Brain microvascular endothelial cell (primary cell): ENCODE measurements around the gene FSTL4.

Source experiments
- DNase-seq: peaks from one replicate; pipeline ENCODE4 v3.0.0-alpha.2; 2020
- H3K27ac ChIP-seq: fragments of 250-450 bp; sonication (Bioruptor Pico); 2 replicates; pipeline ENCODE4 v1.5.1; 2020; ENCODE audit warnings: mild to moderate bottlenecking, moderate library complexity
- H3K27me3 ChIP-seq: fragments of 250-450 bp; sonication (Bioruptor Pico); replicated peaks from 2 replicates; pipeline ENCODE4 v1.5.1; 2020; ENCODE audit warnings: mild to moderate bottlenecking
- H3K36me3 ChIP-seq: fragments of 250-450 bp; sonication (Bioruptor Pico); replicated peaks from 2 replicates; pipeline ENCODE4 v1.5.1; 2020; ENCODE audit warnings: mild to moderate bottlenecking
- H3K4me3 ChIP-seq: 2 replicates; pipeline ENCODE4 v1.5.1; 2011; ENCODE audit warnings: low read depth, mild to moderate bottlenecking, control low read depth, low read length, moderate library complexity
- CTCF ChIP-seq: IDR thresholded peaks from 2 replicates; pipeline ENCODE4 v1.5.1; 2011; ENCODE audit warnings: low read depth, mild to moderate bottlenecking, moderate library complexity, low read length, control low read depth, inconsistent platforms; ENCODE audit errors: missing control alignments
- in situ Hi-C: cut with HindIII; loops from 2 replicates; pipeline ENCODE4 v1.10.0; 2017; ENCODE audit warnings: low sequenced_read_pairs, low pct_ligation_motif_present

Gene FSTL4

GRCh38 chr5:133612249-133612860 lies at the start of gene FSTL4:
Gene FSTL4 (minus strand): TSS chr5:133612541.
- in situ Hi-C loops = no loop called here
- H3K4me3 ChIP-seq = no peak within 1 kb of the TSS
- H3K27me3 ChIP-seq = peaks cover 50% of the 10 kb centered on the region
- H3K36me3 ChIP-seq = no peaks in the 10 kb centered on the region
- TF ChIP-seq CTCF = no peak
- DNase-seq = no peak
- no peak within 1 kb of the TSS for H3K27ac ChIP-seq

- Histone ChIP-seq H3K27ac (no peak overlapping the region), H3K4me3 (no peak overlapping the region), H3K36me3 (no peaks in the 10 kb centered on the region), H3K27me3 (no peaks in the 10 kb centered on the region)
- no peak for TF ChIP-seq CTCF
- in situ Hi-C loops = no loop called here
- no peak for DNase-seq
Observed at GRCh38 chr5:133661389-133661788, 49.0 kb upstream of the FSTL4 start.

- Histone ChIP-seq H3K27ac (no peak overlapping the region), H3K36me3 (no peaks in the 10 kb centered on the region), H3K4me3 (no peak overlapping the region), H3K27me3 (no peaks in the 10 kb centered on the region)
- no peak for DNase-seq
- no peak for TF ChIP-seq CTCF
- in situ Hi-C loops = no loop called here
Observed at GRCh38 chr5:133658327-133658726, 46.0 kb upstream of the FSTL4 start.

- no peak for DNase-seq
- no peak for TF ChIP-seq CTCF
- in situ Hi-C loops = no loop called here
- no peaks in the 10 kb centered on the region for H3K27me3 ChIP-seq
- no peak overlapping the region for H3K4me3 ChIP-seq
- H3K36me3 ChIP-seq = no peaks in the 10 kb centered on the region
- no peak overlapping the region for H3K27ac ChIP-seq
Observed at GRCh38 chr5:133657036-133657435, 44.7 kb upstream of the FSTL4 start.

- no peak overlapping the region for H3K27ac ChIP-seq
- no peak for TF ChIP-seq CTCF
- DNase-seq = no peak
- no peaks in the 10 kb centered on the region for H3K27me3 ChIP-seq
- no peak overlapping the region for H3K4me3 ChIP-seq
- in situ Hi-C loops = no loop called here
- H3K36me3 ChIP-seq = no peaks in the 10 kb centered on the region
Observed at GRCh38 chr5:133655966-133656365, 43.6 kb upstream of the FSTL4 start.

- no peak for TF ChIP-seq CTCF
- in situ Hi-C loops = no loop called here
- H3K27ac ChIP-seq = no peak overlapping the region
Observed at GRCh38 chr5:133653760-133654049, 41.4 kb upstream of the FSTL4 start.

More at GRCh38 chr5:133653760-133654049, 41.4 kb upstream of the FSTL4 start:
- Histone ChIP-seq H3K27me3 (no peaks in the 10 kb centered on the region), H3K4me3 (no peak overlapping the region), H3K36me3 (no peaks in the 10 kb centered on the region)
- DNase-seq = no peak
